ENCODE measurements around the gene PDE1A. TPM values are rescaled to one million over a fixed set of nuclear protein-coding genes. Genes with fewer than 3 reads are reported as not detected.

The PDE1A gene
- total and polyA plus RNA-seq, 2 of the 13 experiments (the other 11 are each of a cell fraction or from before 2014, with no cell fraction given) = not detected

GRCh38 chr2:182240862-182241371 is 185.9 kb downstream of the PDE1A start (continued):
- no peak for TF ChIP-seq ZNF136 (CRISPR knock-in tag; IDR thresholded peaks at IDR 0.05; ENCODE audit: low read depth)
- TF ChIP-seq CHCHD3 (CRISPR knock-in tag; IDR thresholded peaks at IDR 0.05) = no peak
- no peak for TF ChIP-seq NFIB (CRISPR knock-in tag; IDR thresholded peaks at IDR 0.05; ENCODE audit: borderline replicate concordance)
- TF ChIP-seq GMEB1 (CRISPR knock-in tag; IDR thresholded peaks at IDR 0.05; ENCODE audit: borderline replicate concordance) = no peak
- TF ChIP-seq POLR2G (IDR thresholded peaks at IDR 0.05; ENCODE audit: low read depth, low read length) = no peak
- TF ChIP-seq ZNF629 (CRISPR knock-in tag; conservative IDR thresholded peaks at IDR 0.05) = no peak
- TF ChIP-seq NFRKB (IDR thresholded peaks at IDR 0.05) = no peak
- no peak for TF ChIP-seq ZFP1 (CRISPR knock-in tag; IDR thresholded peaks at IDR 0.05)
- no peak for TF ChIP-seq ZNF570 (CRISPR knock-in tag; IDR thresholded peaks at IDR 0.05; ENCODE audit: borderline replicate concordance)
- no peak for TF ChIP-seq SOX6 (IDR thresholded peaks at IDR 0.05)
- TF ChIP-seq SOX6 (CRISPR knock-in tag; IDR thresholded peaks at IDR 0.05) = 0 out of 2 replicates have a peak, but pooled peaks have one; percentile 23
- no peak for TF ChIP-seq MXD4 (CRISPR knock-in tag; IDR thresholded peaks at IDR 0.05)
- TF ChIP-seq ZBED4 (CRISPR knock-in tag; IDR thresholded peaks at IDR 0.05; ENCODE audit: borderline replicate concordance) = no peak
- no peak for TF ChIP-seq FUBP1 (CRISPR knock-in tag; IDR thresholded peaks at IDR 0.05; ENCODE audit: borderline replicate concordance)
- TF ChIP-seq FOXO4 (CRISPR knock-in tag; conservative IDR thresholded peaks at IDR 0.05) = no peak
- no peak for TF ChIP-seq UBTF (CRISPR knock-in tag; IDR thresholded peaks at IDR 0.05)
- no peak for TF ChIP-seq ZNF607 (CRISPR knock-in tag; IDR thresholded peaks at IDR 0.05; ENCODE audit: borderline replicate concordance)
- no peak for TF ChIP-seq BRCA1 (CRISPR knock-in tag; IDR thresholded peaks at IDR 0.05)
- no peak for TF ChIP-seq ZNF17 (CRISPR knock-in tag; IDR thresholded peaks at IDR 0.05)
- TF ChIP-seq ZNF547 (CRISPR knock-in tag; IDR thresholded peaks at IDR 0.05) = no peak

Data from HepG2 (cell line).